Vagina (tissue), 2 donors: Measurements from ENCODE around the gene CSNK1G3.

Experiments used
- POLR2AphosphoS5 ChIP-seq, 2 donors: sonication (generic); formaldehyde crosslinking; IDR thresholded peaks; one replicate each; pipeline ENCODE4 v1.9.0; 2017; ENCODE audit warnings: antibody characterized with exemption in 2 of 2, mild to moderate bottlenecking in 2 of 2, low read depth in 1 of 2; ENCODE audit not compliant: insufficient read depth in 1 of 2
- TF ChIP-seq, protein P1 (sequence below), 3 experiments: fragments of 450-650 bp in 2 of 3; fragments of 200-600 bp in 1 of 3; sonication (generic) in 1 of 3; IDR thresholded peaks; one replicate each; pipeline ENCODE4 v1.5.1; 2017 to 2019; ENCODE audit warnings: antibody characterized with exemption in 3 of 3, mild to moderate bottlenecking in 2 of 3, moderate library complexity in 2 of 3

- TF ChIP-seq, protein P1, sequence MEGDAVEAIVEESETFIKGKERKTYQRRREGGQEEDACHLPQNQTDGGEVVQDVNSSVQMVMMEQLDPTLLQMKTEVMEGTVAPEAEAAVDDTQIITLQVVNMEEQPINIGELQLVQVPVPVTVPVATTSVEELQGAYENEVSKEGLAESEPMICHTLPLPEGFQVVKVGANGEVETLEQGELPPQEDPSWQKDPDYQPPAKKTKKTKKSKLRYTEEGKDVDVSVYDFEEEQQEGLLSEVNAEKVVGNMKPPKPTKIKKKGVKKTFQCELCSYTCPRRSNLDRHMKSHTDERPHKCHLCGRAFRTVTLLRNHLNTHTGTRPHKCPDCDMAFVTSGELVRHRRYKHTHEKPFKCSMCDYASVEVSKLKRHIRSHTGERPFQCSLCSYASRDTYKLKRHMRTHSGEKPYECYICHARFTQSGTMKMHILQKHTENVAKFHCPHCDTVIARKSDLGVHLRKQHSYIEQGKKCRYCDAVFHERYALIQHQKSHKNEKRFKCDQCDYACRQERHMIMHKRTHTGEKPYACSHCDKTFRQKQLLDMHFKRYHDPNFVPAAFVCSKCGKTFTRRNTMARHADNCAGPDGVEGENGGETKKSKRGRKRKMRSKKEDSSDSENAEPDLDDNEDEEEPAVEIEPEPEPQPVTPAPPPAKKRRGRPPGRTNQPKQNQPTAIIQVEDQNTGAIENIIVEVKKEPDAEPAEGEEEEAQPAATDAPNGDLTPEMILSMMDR (IDR thresholded peaks at IDR 0.05): no peak
- TF ChIP-seq POLR2AphosphoS5 (IDR thresholded peaks at IDR 0.05; ENCODE audit: insufficient read depth in 1 of 2, low read depth in 1 of 2): no peak
Observed at GRCh38 chr5:123645024-123645603, 133.1 kb downstream of the CSNK1G3 start.
